ENCODE results near the gene KRTAP9-2.

Gene KRTAP9-2

GRCh38 chr17:41196068-41196467 is 30.4 kb upstream of the KRTAP9-2 start:
- TF ChIP-seq ZFP3 (CRISPR knock-in tag; IDR thresholded peaks at IDR 0.05), result no peak
- TF ChIP-seq ZC3H10 (CRISPR knock-in tag; IDR thresholded peaks at IDR 0.05), result no peak
- TF ChIP-seq GLIS3 (CRISPR knock-in tag; IDR thresholded peaks at IDR 0.05), result no peak
- no peak for TF ChIP-seq TOX (CRISPR knock-in tag; IDR thresholded peaks at IDR 0.05; ENCODE audit: borderline replicate concordance)
- no peak for TF ChIP-seq RARB (CRISPR knock-in tag; IDR thresholded peaks at IDR 0.05)
- TF ChIP-seq PATZ1 (CRISPR knock-in tag; IDR thresholded peaks at IDR 0.05; ENCODE audit: borderline replicate concordance), result no peak
- TF ChIP-seq SNAI2 (CRISPR knock-in tag; IDR thresholded peaks at IDR 0.05), result no peak
- TF ChIP-seq TSHZ2 (CRISPR knock-in tag; IDR thresholded peaks at IDR 0.05), result no peak
- TF ChIP-seq ARNTL (CRISPR knock-in tag; IDR thresholded peaks at IDR 0.05; ENCODE audit: borderline replicate concordance, low read depth), result no peak
- no peak for TF ChIP-seq ISL1 (CRISPR knock-in tag; IDR thresholded peaks at IDR 0.05)
- ATAC-seq, result no peak

- no peak for TF ChIP-seq OSR1 (CRISPR knock-in tag; IDR thresholded peaks at IDR 0.05)
- no peak for TF ChIP-seq SNAI2 (CRISPR knock-in tag; IDR thresholded peaks at IDR 0.05)
- no peak for TF ChIP-seq TSHZ2 (CRISPR knock-in tag; IDR thresholded peaks at IDR 0.05)
- no peak for TF ChIP-seq PPARA (CRISPR knock-in tag; IDR thresholded peaks at IDR 0.05; ENCODE audit: borderline replicate concordance)
- no peak for TF ChIP-seq CSDC2 (CRISPR knock-in tag; IDR thresholded peaks at IDR 0.05)
- no peak for TF ChIP-seq TOX (CRISPR knock-in tag; IDR thresholded peaks at IDR 0.05; ENCODE audit: borderline replicate concordance)
- TF ChIP-seq GLIS3 (CRISPR knock-in tag; IDR thresholded peaks at IDR 0.05), result no peak
- no peak for TF ChIP-seq RARB (CRISPR knock-in tag; IDR thresholded peaks at IDR 0.05)
- TF ChIP-seq ARNTL (CRISPR knock-in tag; IDR thresholded peaks at IDR 0.05; ENCODE audit: borderline replicate concordance, low read depth), result no peak
- no peak for TF ChIP-seq BACH2 (CRISPR knock-in tag; IDR thresholded peaks at IDR 0.05; ENCODE audit: borderline replicate concordance)
- no peak for TF ChIP-seq CREB5 (CRISPR knock-in tag; IDR thresholded peaks at IDR 0.05; ENCODE audit: low read depth)
- TF ChIP-seq ZFP3 (CRISPR knock-in tag; IDR thresholded peaks at IDR 0.05), result no peak
- no peak for TF ChIP-seq ZNF565 (CRISPR knock-in tag; conservative IDR thresholded peaks at IDR 0.05; ENCODE audit: low read depth)
- TF ChIP-seq ZNF8 (CRISPR knock-in tag; IDR thresholded peaks at IDR 0.05), result no peak
- no peak for TF ChIP-seq CSRNP3 (CRISPR knock-in tag; IDR thresholded peaks at IDR 0.05)
- no peak for TF ChIP-seq POU6F1 (CRISPR knock-in tag; IDR thresholded peaks at IDR 0.05; ENCODE audit: borderline replicate concordance, low read depth)
- no peak for ATAC-seq
Measured at GRCh38 chr17:41199421-41200078, 26.9 kb upstream of the KRTAP9-2 start.

Data from SK-N-SH treated with all-trans-retinoic acid at 6 μM for 48 hours (cell line).